DND-41 (cell line): ENCODE measurements around the gene PRTFDC1.

ENCODE experiments used
- ATAC-seq: fragments of 200-7000 bp; cut with Tn5 transposase; 3 replicates; pipeline ENCODE4 v1.9.1; 2021; ENCODE audit warnings: low read depth; ENCODE audit not compliant: insufficient read depth
- DNase-seq: peaks from one replicate; pipeline ENCODE4 v3.0.0-alpha.2; 2020
- H2AFZ ChIP-seq: 2 replicates; pipeline ENCODE4 v1.6.0; 2012; ENCODE audit warnings: low read depth, low read length
- H3K27ac ChIP-seq: 2 replicates; pipeline ENCODE4 v1.5.1; 2012; ENCODE audit warnings: low read length, inconsistent platforms
- H3K27me3 ChIP-seq: fragments of 200-600 bp; sonication (generic); 2 replicates; pipeline ENCODE4 v1.6.0; 2012; ENCODE audit warnings: low read length, mild to moderate bottlenecking, inconsistent platforms; ENCODE audit not compliant: insufficient read depth, poor library complexity
- H3K36me3 ChIP-seq: 2 replicates; pipeline ENCODE4 v1.5.1; 2012; ENCODE audit warnings: low read length, inconsistent platforms; ENCODE audit not compliant: insufficient read depth
- H3K4me1 ChIP-seq: 2 replicates; pipeline ENCODE4 v1.5.1; 2012; ENCODE audit warnings: mild to moderate bottlenecking, low read length; ENCODE audit not compliant: insufficient read depth
- H3K4me2 ChIP-seq: 2 replicates; pipeline ENCODE4 v1.6.0; 2012; ENCODE audit warnings: mild to moderate bottlenecking, moderate library complexity, low read length, inconsistent platforms; ENCODE audit not compliant: insufficient read depth
- H3K4me3 ChIP-seq, 2 experiments: fragments of 200-600 bp in 1 of 2; shearing (Covaris generic) in 1 of 2; 2 replicates each; pipeline ENCODE4 v1.5.1; 2012 to 2016; ENCODE audit warnings: inconsistent platforms in 2 of 2, low read length in 2 of 2, mild to moderate bottlenecking in 2 of 2, low read depth in 1 of 2, moderate library complexity in 1 of 2
- H3K79me2 ChIP-seq: 2 replicates; pipeline ENCODE4 v1.6.0; 2012; ENCODE audit warnings: low read length, inconsistent platforms; ENCODE audit not compliant: insufficient read depth
- H3K9ac ChIP-seq: 2 replicates; pipeline ENCODE4 v1.6.0; 2012; ENCODE audit warnings: low read depth, mild to moderate bottlenecking, inconsistent platforms, low read length, moderate library complexity
- H3K9me3 ChIP-seq: 2 replicates; pipeline ENCODE4 v1.5.1; 2012; ENCODE audit warnings: low read length, moderate library complexity, mild to moderate bottlenecking, inconsistent platforms; ENCODE audit not compliant: insufficient read depth, severe bottlenecking
- H4K20me1 ChIP-seq: 2 replicates; pipeline ENCODE4 v1.6.0; 2012; ENCODE audit warnings: low read length; ENCODE audit not compliant: insufficient read depth
- CTCF ChIP-seq: IDR thresholded peaks from 2 replicates; pipeline ENCODE4 v1.5.1; 2012; ENCODE audit warnings: borderline replicate concordance, low read length, moderate library complexity, mild to moderate bottlenecking; ENCODE audit not compliant: poor library complexity, severe bottlenecking; ENCODE audit errors: extremely low read depth
- EZH2 ChIP-seq: IDR thresholded peaks from 3 replicates; pipeline ENCODE4 v1.6.1; 2012; ENCODE audit warnings: borderline replicate concordance, low read depth, mild to moderate bottlenecking, moderate library complexity, low read length, inconsistent platforms; ENCODE audit not compliant: severe bottlenecking

The PRTFDC1 gene

GRCh38 chr10:24887855-24888231 is 64.6 kb downstream of the PRTFDC1 start:
- H3K9me3 ChIP-seq, result no peaks in the 10 kb centered on the region
- no peaks in the 10 kb centered on the region for H3K79me2 ChIP-seq
- H3K4me2 ChIP-seq, result peak overlapping the region; percentile 50
- H3K36me3 ChIP-seq, result no peaks in the 10 kb centered on the region
- peak overlapping the region; percentile 35; the same call in 1 of the 2 replicates for H3K9ac ChIP-seq
- H4K20me1 ChIP-seq, result no peaks in the 10 kb centered on the region
- DNase-seq, result no peak
- H3K27me3 ChIP-seq, result no peaks in the 10 kb centered on the region
- peak overlapping the region; percentile 87 for H3K27ac ChIP-seq
- peak overlapping the region; percentile 83 for H2AFZ ChIP-seq
- 0 out of 4 replicates have a peak overlapping the region, but pooled peaks of 1 of the 2 experiments have one; percentile 26 for H3K4me3 ChIP-seq
- ATAC-seq, result peak; percentile 36
- H3K4me1 ChIP-seq, result peaks cover 17% of the 10 kb centered on the region
- no peak for TF ChIP-seq EZH2
- TF ChIP-seq CTCF, result no peak

- Histone ChIP-seq H4K20me1 (no peaks in the 10 kb centered on the region), H3K9ac (no peak overlapping the region), H3K79me2 (no peaks in the 10 kb centered on the region), H3K27ac (peak overlapping the region; percentile 24; the same call in 1 of the 2 replicates), H3K4me3 (no peak overlapping the region), H3K4me2 (no peak overlapping the region), H3K4me1 (peaks cover 31% of the 10 kb centered on the region), H3K27me3 (no peaks in the 10 kb centered on the region), H3K9me3 (no peaks in the 10 kb centered on the region), H3K36me3 (no peaks in the 10 kb centered on the region), H2AFZ (no peak overlapping the region)
- ATAC-seq (no peak), DNase-seq (no peak)
- no peak for TF ChIP-seq EZH2
- no peak for TF ChIP-seq CTCF
Observed at GRCh38 chr10:24886290-24886680, 66.1 kb downstream of the PRTFDC1 start.

GRCh38 chr10:24885551-24886289 is 66.7 kb downstream of the PRTFDC1 start:
- H3K9me3 ChIP-seq, result no peaks in the 10 kb centered on the region
- H2AFZ ChIP-seq, result no peak overlapping the region
- TF ChIP-seq EZH2, result no peak
- TF ChIP-seq CTCF, result no peak
- H3K27ac ChIP-seq, result no peak overlapping the region
- ATAC-seq (no peak), DNase-seq (no peak)
- H3K36me3 ChIP-seq, result no peaks in the 10 kb centered on the region
- no peak overlapping the region for H3K9ac ChIP-seq
- no peak overlapping the region for H3K4me2 ChIP-seq
- H3K79me2 ChIP-seq, result no peaks in the 10 kb centered on the region
- no peaks in the 10 kb centered on the region for H3K27me3 ChIP-seq
- H3K4me3 ChIP-seq, result no peak overlapping the region
- H4K20me1 ChIP-seq, result no peaks in the 10 kb centered on the region
- H3K4me1 ChIP-seq, result peaks cover 31% of the 10 kb centered on the region

- ATAC-seq, result no peak
- H4K20me1 ChIP-seq, result no peaks in the 10 kb centered on the region
- no peaks in the 10 kb centered on the region for H3K9me3 ChIP-seq
- H3K79me2 ChIP-seq, result no peaks in the 10 kb centered on the region
- H3K27ac ChIP-seq, result no peak overlapping the region
- H2AFZ ChIP-seq, result no peak overlapping the region
- DNase-seq, result no peak
- no peak for TF ChIP-seq CTCF
- no peaks in the 10 kb centered on the region for H3K36me3 ChIP-seq
- no peaks in the 10 kb centered on the region for H3K27me3 ChIP-seq
- H3K4me3 ChIP-seq, result no peak overlapping the region
- H3K4me2 ChIP-seq, result no peak overlapping the region
- H3K9ac ChIP-seq, result no peak overlapping the region
- peaks cover 31% of the 10 kb centered on the region for H3K4me1 ChIP-seq
Observed at GRCh38 chr10:24884793-24885192, 67.6 kb downstream of the PRTFDC1 start.
